Type B pancreatic cell (in vitro differentiated cells): ENCODE measurements around the gene COPS7A. TPM values are rescaled to one million over a fixed set of nuclear protein-coding genes. Genes with fewer than 3 reads are reported as not detected.
"Not testable (repeated sequence)": the region's sequence is repeated elsewhere in the genome, so short reads cannot be mapped to it uniquely, and the experiment has no call there.

Experiments used
- DNase-seq: peaks from one replicate; pipeline ENCODE4 v3.0.0; 2021; ENCODE audit warnings: mixed read lengths; ENCODE audit not compliant: unreplicated experiment; ENCODE audit errors: extremely low spot score
- H3K27ac Mint-ChIP-seq: 2 replicates; pipeline ENCODE4 v1.8.0; 2021; ENCODE audit warnings: mild to moderate bottlenecking, mixed read lengths
- H3K27me3 Mint-ChIP-seq: 2 replicates; pipeline ENCODE4 v1.8.0; 2021; ENCODE audit warnings: mixed read lengths
- H3K36me3 Mint-ChIP-seq: 2 replicates; pipeline ENCODE4 v1.8.0; 2021; ENCODE audit warnings: mixed read lengths
- H3K4me1 Mint-ChIP-seq: one replicate; pipeline ENCODE4 v1.8.0; 2021; ENCODE audit warnings: mixed read lengths; ENCODE audit not compliant: unreplicated experiment
- H3K4me3 Mint-ChIP-seq: 2 replicates; pipeline ENCODE4 v1.8.0; 2021; ENCODE audit warnings: mild to moderate bottlenecking, mixed read lengths
- H3K9me3 Mint-ChIP-seq: 2 replicates; pipeline ENCODE4 v1.8.0; 2021; ENCODE audit warnings: mixed read lengths
- total RNA-seq: library from RNA; stranded (reverse); gene quantifications from 2 replicates; pipeline ENCODE4 v1.2.1, GENCODE V29; 2021; ENCODE audit warnings: low replicate concordance
- TF ChIP-seq, protein P1 (sequence below): fragments of 200-600 bp; sonication (generic); conservative IDR thresholded peaks from 2 replicates; pipeline ENCODE4 v1.5.0; 2021; ENCODE audit warnings: antibody characterized with exemption, mild to moderate bottlenecking

Gene COPS7A
- total RNA-seq, 1 donor from 2014 or later, result 35.4 TPM

DNA sequence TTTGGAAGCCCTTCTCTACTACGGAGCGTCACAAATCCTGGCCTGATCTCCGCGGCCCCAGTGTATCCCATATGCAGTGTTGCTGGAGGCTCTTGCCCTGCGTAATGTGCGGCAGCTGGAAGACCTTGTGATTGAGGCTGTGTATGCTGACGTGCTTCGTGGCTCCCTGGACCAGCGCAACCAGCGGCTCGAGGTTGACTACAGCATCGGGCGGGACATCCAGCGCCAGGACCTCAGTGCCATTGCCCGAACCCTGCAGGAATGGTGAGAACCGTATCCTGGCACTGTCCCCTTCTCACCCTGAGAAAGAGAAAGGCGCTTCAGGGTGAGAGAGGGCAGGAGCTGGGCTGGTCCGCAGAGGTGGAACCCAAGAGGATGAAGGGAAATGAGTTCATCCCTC is 5.3 kb downstream of the COPS7A start:
- no peak overlapping the region for H3K27ac Mint-ChIP-seq
- H3K9me3 Mint-ChIP-seq, result no peaks in the 10 kb centered on the region
- H3K4me1 Mint-ChIP-seq, result no peaks in the 10 kb centered on the region
- no peaks in the 10 kb centered on the region for H3K27me3 Mint-ChIP-seq
- peaks cover 21% of the 10 kb centered on the region for H3K36me3 Mint-ChIP-seq
- TF ChIP-seq, protein P1, sequence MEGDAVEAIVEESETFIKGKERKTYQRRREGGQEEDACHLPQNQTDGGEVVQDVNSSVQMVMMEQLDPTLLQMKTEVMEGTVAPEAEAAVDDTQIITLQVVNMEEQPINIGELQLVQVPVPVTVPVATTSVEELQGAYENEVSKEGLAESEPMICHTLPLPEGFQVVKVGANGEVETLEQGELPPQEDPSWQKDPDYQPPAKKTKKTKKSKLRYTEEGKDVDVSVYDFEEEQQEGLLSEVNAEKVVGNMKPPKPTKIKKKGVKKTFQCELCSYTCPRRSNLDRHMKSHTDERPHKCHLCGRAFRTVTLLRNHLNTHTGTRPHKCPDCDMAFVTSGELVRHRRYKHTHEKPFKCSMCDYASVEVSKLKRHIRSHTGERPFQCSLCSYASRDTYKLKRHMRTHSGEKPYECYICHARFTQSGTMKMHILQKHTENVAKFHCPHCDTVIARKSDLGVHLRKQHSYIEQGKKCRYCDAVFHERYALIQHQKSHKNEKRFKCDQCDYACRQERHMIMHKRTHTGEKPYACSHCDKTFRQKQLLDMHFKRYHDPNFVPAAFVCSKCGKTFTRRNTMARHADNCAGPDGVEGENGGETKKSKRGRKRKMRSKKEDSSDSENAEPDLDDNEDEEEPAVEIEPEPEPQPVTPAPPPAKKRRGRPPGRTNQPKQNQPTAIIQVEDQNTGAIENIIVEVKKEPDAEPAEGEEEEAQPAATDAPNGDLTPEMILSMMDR, result no peak
- DNase-seq, result no peak
- H3K4me3 Mint-ChIP-seq, result no peak overlapping the region

DNA sequence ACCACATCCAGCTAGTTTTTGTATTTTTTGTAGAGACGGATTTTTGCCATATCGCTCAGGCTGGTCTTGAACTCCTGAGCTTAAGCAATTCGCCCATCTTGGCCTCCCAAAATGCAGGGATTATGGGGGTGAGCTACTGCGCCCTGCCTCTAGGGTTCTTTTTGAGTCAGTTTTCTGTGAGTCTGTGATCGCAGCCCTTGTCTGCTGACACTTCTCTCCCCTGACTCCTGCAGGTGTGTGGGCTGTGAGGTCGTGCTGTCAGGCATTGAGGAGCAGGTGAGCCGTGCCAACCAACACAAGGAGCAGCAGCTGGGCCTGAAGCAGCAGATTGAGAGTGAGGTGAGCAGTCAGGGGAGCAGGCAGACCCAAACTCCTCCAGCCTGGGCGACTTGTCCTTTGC is 6.3 kb downstream of the COPS7A start:
- Mint-ChIP-seq H3K9me3 (no peaks in the 10 kb centered on the region), H3K4me3 (no peak overlapping the region), H3K36me3 (peaks cover 21% of the 10 kb centered on the region), H3K27me3 (no peaks in the 10 kb centered on the region), H3K4me1 (no peaks in the 10 kb centered on the region), H3K27ac (peak overlapping the region; percentile 50)
- TF ChIP-seq, protein P1, result peak; percentile 26
- DNase-seq, result no peak

DNA sequence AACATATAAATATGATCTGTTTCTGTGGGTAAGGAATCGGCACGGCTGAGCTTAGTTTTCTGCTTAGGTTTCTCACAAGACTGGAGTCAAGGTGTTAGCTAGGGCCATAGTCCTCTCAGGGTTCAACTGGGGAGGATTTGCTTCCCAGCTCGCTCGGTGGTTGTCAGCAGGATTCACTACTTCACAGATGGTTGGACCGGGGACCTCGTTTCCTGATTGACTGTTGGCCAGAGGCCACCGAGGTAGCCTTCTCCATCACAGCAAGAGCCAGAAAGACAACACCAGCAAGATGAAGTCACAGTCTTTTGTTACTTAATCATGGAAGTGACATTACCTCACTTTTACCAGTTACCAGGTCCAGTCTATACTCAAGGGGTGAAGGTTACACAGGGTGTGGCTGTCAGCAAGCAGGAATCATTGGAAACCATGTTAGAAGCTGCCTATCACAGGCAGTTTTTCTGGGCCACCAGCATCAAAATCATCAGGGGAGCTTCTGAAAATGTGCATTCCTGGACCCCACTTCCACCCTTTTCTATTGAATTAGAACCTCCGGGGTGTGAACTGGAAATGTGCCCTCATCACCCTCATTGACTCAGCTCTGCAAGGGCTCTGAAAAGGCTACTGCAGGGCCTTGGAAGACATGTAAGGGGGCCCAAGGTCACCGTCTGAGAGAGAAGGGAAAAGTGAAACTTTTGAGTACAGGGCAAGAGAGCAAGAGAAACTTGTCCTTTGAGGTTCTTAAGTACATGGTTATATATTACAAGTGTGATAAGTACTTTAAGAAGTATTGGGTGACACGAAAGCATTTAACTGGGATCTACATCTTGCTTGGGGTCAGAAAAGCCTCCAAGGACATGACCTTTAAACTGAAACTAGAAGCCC is 10.9 kb downstream of the COPS7A start:
- H3K27me3 Mint-ChIP-seq, result no peaks in the 10 kb centered on the region
- H3K36me3 Mint-ChIP-seq, result peaks cover 16% of the 10 kb centered on the region
- peaks cover 6% of the 10 kb centered on the region for H3K4me1 Mint-ChIP-seq
- no peak overlapping the region for H3K4me3 Mint-ChIP-seq
- DNase-seq, result no peak
- H3K9me3 Mint-ChIP-seq, result no peaks in the 10 kb centered on the region
- peak overlapping the region; percentile 64 for H3K27ac Mint-ChIP-seq
- TF ChIP-seq, protein P1, result no peak

DNA sequence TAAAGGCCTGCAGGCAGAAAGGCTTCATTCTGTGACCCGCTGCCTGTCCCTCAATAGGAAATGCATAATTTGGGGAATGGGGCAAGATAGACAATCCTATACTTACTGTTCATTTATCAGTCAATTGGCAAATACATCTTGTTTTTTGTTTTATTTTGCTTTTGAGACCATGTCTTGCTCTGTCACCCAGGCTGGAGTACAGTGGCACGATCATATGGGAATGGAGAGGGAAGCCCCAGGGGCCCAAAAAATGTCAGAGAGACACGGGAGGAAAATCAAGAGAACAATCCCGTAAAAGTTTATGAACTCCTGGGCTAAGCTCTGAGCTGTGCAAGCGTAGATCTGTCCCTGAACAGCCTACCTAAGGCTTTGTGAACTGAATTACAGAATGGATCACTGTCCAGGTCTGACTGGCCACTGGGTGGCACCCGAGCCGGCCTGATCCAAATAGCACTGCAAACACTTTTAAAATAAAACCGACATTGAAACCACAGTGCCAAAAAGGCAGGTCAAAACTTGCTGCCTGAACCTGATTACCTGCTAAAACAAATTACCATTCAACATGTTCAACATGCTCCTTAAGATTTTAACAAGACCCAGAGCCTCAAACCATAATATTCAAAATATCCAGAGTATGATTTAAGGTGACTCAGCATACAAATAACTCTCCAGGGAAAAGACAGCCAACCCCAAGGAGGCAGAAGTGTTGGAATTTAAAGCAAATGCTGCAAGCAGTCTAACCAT is 11.8 kb downstream of the COPS7A start:
- peaks cover 6% of the 10 kb centered on the region for H3K4me1 Mint-ChIP-seq
- H3K27me3 Mint-ChIP-seq, result no peaks in the 10 kb centered on the region
- H3K36me3 Mint-ChIP-seq, result peaks cover 13% of the 10 kb centered on the region
- H3K27ac Mint-ChIP-seq, result peak overlapping the region; percentile 64
- TF ChIP-seq, protein P1, result peak; percentile 80
- DNase-seq, result no peak
- no peak overlapping the region for H3K4me3 Mint-ChIP-seq
- H3K9me3 Mint-ChIP-seq, result no peaks in the 10 kb centered on the region

DNA sequence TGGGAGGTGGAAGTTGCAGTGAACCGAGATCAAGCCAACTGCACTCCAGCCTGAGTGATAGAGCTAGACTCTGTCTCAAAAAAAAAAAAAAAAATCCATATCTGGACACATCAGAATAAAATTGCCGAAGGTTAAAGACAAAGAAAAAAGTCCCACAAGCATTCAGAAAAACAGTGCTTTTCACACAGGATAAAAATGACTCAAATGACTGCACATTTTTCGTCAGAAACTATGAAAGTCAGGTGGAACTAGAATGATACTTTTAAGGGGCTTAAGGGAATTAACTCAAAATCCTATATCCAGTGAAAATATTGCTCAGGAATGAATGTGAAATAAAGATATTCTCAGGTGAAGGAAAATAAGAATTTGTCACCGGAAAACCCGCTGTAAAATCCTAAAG is 12.9 kb downstream of the COPS7A start:
- Mint-ChIP-seq H3K9me3 (no peaks in the 10 kb centered on the region), H3K4me1 (peaks cover 6% of the 10 kb centered on the region), H3K36me3 (peaks cover 6% of the 10 kb centered on the region), H3K4me3 (no peak overlapping the region), H3K27me3 (no peaks in the 10 kb centered on the region), H3K27ac (no peak overlapping the region)
- TF ChIP-seq, protein P1, result no peak
- no peak for DNase-seq

DNA sequence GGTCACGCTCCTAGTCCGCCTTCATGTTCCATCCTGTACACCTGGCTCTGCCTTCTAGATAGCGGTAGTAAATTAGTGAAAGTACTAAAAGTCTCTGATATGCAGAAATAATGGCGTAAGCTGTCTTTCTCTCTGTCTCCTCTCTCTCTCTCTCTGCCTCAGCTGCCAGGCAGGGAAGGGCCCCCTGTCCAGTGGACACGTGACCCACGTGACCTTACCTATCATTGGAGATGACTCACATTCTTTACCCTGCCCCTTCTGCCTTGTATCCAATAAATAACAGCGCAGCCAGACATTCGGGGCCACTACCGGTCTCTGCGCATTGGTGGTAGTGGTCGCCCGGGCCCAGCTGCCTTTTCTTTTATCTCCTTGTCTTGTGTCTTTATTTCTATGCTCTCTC is 18.2 kb downstream of the COPS7A start:
- not testable (repeated sequence) for DNase-seq, H3K4me3 Mint-ChIP-seq, H3K27me3 Mint-ChIP-seq, H3K9me3 Mint-ChIP-seq, H3K27ac Mint-ChIP-seq, H3K4me1 Mint-ChIP-seq
- peaks cover 12% of the 10 kb centered on the region for H3K36me3 Mint-ChIP-seq
